Measurements from ENCODE around the gene WSB1. TPM values are rescaled to one million over a fixed set of nuclear protein-coding genes. Genes with fewer than 3 reads are reported as not detected.

WSB1 gene
- total and polyA plus RNA-seq, 5 donors from 2014 or later, result 176 to 280 (median 190) TPM

- H3K9me3 ChIP-seq (ENCODE audit: control insufficient read depth in 2 of 2, low read length in 2 of 2), result no peaks in the 10 kb centered on the region
- DNase-seq, result peak in 1 of 3 donors; percentile 49
- H3K27me3 ChIP-seq (ENCODE audit: control insufficient read depth, insufficient read depth, low read length), result no peaks in the 10 kb centered on the region
- Mint-ChIP-seq H3K4me3 (no peak overlapping the region), H3K27ac (no peak overlapping the region), H3K4me1 (peaks cover 5 to 30% (median 9%) of the 10 kb centered on the region in 4 donors), H3K36me3 (no peaks in the 10 kb centered on the region), H3K27me3 (peaks cover 5% of the 10 kb centered on the region), H3K9me3 (no peaks in the 10 kb centered on the region)
- no peaks in the 10 kb centered on the region for H3K36me3 ChIP-seq (ENCODE audit: control insufficient read depth, insufficient read depth, low read length)
- peaks cover 15% of the 10 kb centered on the region for H3K4me1 ChIP-seq (ENCODE audit: control insufficient read depth, insufficient read depth, low read length, poor library complexity, severe bottlenecking)
- no peak for ATAC-seq (ENCODE audit: low read depth in 2 of 2)
- H3K27ac ChIP-seq (ENCODE audit: insufficient read depth, low read length, poor library complexity, severe bottlenecking), result no peak overlapping the region
- no peak overlapping the region for H3K4me3 ChIP-seq (ENCODE audit: low read depth, low read length)
Observed at GRCh38 chr17:27356091-27356705, 62.3 kb downstream of the WSB1 start.

DNA sequence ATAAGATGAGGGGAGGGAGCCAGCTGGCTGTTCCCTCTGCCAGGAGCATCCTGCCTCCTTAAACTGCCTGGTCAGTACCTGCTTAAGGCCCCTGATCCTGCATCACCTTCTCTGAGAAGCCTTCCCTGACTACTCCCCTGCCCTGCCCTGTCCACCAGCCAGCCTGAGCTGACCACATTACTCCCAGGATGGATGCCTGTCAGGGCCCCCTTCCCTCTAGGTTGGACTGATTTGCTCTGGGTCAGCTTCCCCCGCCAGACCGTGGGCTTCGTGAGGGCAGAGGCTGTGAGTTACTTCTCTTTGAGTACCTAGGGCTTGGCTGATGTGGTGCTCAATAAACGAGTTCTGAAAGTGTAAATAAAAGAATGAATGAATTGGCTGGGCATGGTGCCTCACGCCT lies 63.3 kb downstream of the WSB1 start:
- peaks cover 9% of the 10 kb centered on the region for H3K27me3 Mint-ChIP-seq
- H3K27ac ChIP-seq (ENCODE audit: insufficient read depth, low read length, poor library complexity, severe bottlenecking), result no peak overlapping the region
- DNase-seq (no peak), ATAC-seq (ENCODE audit: low read depth in 2 of 2) (no peak)
- H3K4me3 ChIP-seq (ENCODE audit: low read depth, low read length), result no peak overlapping the region
- H3K27ac Mint-ChIP-seq, result no peak overlapping the region
- no peaks in the 10 kb centered on the region for H3K27me3 ChIP-seq (ENCODE audit: control insufficient read depth, insufficient read depth, low read length)
- no peaks in the 10 kb centered on the region for H3K36me3 Mint-ChIP-seq
- no peaks in the 10 kb centered on the region for H3K36me3 ChIP-seq (ENCODE audit: control insufficient read depth, insufficient read depth, low read length)
- H3K4me3 Mint-ChIP-seq, result peak overlapping the region in 1 of 4 donors; percentile 27
- peaks cover 15% of the 10 kb centered on the region for H3K4me1 ChIP-seq (ENCODE audit: control insufficient read depth, insufficient read depth, low read length, poor library complexity, severe bottlenecking)
- peaks cover 9 to 35% (median 11%) of the 10 kb centered on the region in 4 donors for H3K4me1 Mint-ChIP-seq
- H3K9me3 ChIP-seq (ENCODE audit: control insufficient read depth in 2 of 2, low read length in 2 of 2), result no peaks in the 10 kb centered on the region
- H3K9me3 Mint-ChIP-seq, result no peaks in the 10 kb centered on the region

GRCh38 chr17:27360507-27360906 lies 66.6 kb downstream of the WSB1 start:
- Mint-ChIP-seq H3K9me3 (no peaks in the 10 kb centered on the region), H3K36me3 (no peaks in the 10 kb centered on the region), H3K27me3 (peaks cover 11% of the 10 kb centered on the region), H3K27ac (peak overlapping the region in 2 of 3 donors; percentile 58 to 86), H3K4me3 (no peak overlapping the region), H3K4me1 (peaks cover 2 to 19% (median 5%) of the 10 kb centered on the region in 4 donors)
- ATAC-seq (ENCODE audit: low read depth in 2 of 2) (peak; percentile 21 to 47), DNase-seq (peak in 1 of 3 donors; percentile 34)
- Histone ChIP-seq H3K9me3 (ENCODE audit: control insufficient read depth in 2 of 2, low read length in 2 of 2) (no peaks in the 10 kb centered on the region), H3K4me1 (ENCODE audit: control insufficient read depth, insufficient read depth, low read length, poor library complexity, severe bottlenecking) (no peaks in the 10 kb centered on the region), H3K27me3 (ENCODE audit: control insufficient read depth, insufficient read depth, low read length) (no peaks in the 10 kb centered on the region), H3K27ac (ENCODE audit: insufficient read depth, low read length, poor library complexity, severe bottlenecking) (no peak overlapping the region), H3K4me3 (ENCODE audit: low read depth, low read length) (no peak overlapping the region), H3K36me3 (ENCODE audit: control insufficient read depth, insufficient read depth, low read length) (no peaks in the 10 kb centered on the region)

GRCh38 chr17:27361695-27362094 lies 67.8 kb downstream of the WSB1 start:
- ATAC-seq (ENCODE audit: low read depth in 2 of 2), result no peak
- Histone ChIP-seq H3K4me3 (ENCODE audit: low read depth, low read length) (no peak overlapping the region), H3K9me3 (ENCODE audit: control insufficient read depth in 2 of 2, low read length in 2 of 2) (no peaks in the 10 kb centered on the region), H3K27ac (ENCODE audit: insufficient read depth, low read length, poor library complexity, severe bottlenecking) (no peak overlapping the region), H3K36me3 (ENCODE audit: control insufficient read depth, insufficient read depth, low read length) (no peaks in the 10 kb centered on the region), H3K4me1 (ENCODE audit: control insufficient read depth, insufficient read depth, low read length, poor library complexity, severe bottlenecking) (no peaks in the 10 kb centered on the region), H3K27me3 (ENCODE audit: control insufficient read depth, insufficient read depth, low read length) (no peaks in the 10 kb centered on the region)
- Mint-ChIP-seq H3K36me3 (no peaks in the 10 kb centered on the region), H3K27me3 (peaks cover 11% of the 10 kb centered on the region), H3K27ac (peak overlapping the region in 1 of 3 donors; percentile 36), H3K4me1 (peaks cover 2 to 16% (median 5%) of the 10 kb centered on the region in 4 donors), H3K4me3 (no peak overlapping the region), H3K9me3 (no peaks in the 10 kb centered on the region)
- no peak for DNase-seq

- H3K9me3 Mint-ChIP-seq, result no peaks in the 10 kb centered on the region
Observed at GRCh38 chr17:27362503-27362902, 68.6 kb downstream of the WSB1 start.

GRCh38 chr17:27362909-27363308 lies 69.0 kb downstream of the WSB1 start:
- H3K27me3 ChIP-seq (ENCODE audit: control insufficient read depth, insufficient read depth, low read length), result no peaks in the 10 kb centered on the region
- no peaks in the 10 kb centered on the region for H3K9me3 ChIP-seq (ENCODE audit: control insufficient read depth in 2 of 2, low read length in 2 of 2)
- Mint-ChIP-seq H3K27ac (no peak overlapping the region), H3K9me3 (no peaks in the 10 kb centered on the region), H3K36me3 (no peaks in the 10 kb centered on the region), H3K4me1 (peaks cover 2 to 16% (median 5%) of the 10 kb centered on the region in 4 donors), H3K27me3 (peaks cover 14% of the 10 kb centered on the region), H3K4me3 (no peak overlapping the region)
- H3K36me3 ChIP-seq (ENCODE audit: control insufficient read depth, insufficient read depth, low read length), result no peaks in the 10 kb centered on the region
- H3K4me3 ChIP-seq (ENCODE audit: low read depth, low read length), result no peak overlapping the region
- ATAC-seq (ENCODE audit: low read depth in 2 of 2) (no peak), DNase-seq (no peak)
- H3K4me1 ChIP-seq (ENCODE audit: control insufficient read depth, insufficient read depth, low read length, poor library complexity, severe bottlenecking), result no peaks in the 10 kb centered on the region
- H3K27ac ChIP-seq (ENCODE audit: insufficient read depth, low read length, poor library complexity, severe bottlenecking), result no peak overlapping the region

More at GRCh38 chr17:27362503-27362902, 68.6 kb downstream of the WSB1 start:
- Histone ChIP-seq H3K27ac (ENCODE audit: insufficient read depth, low read length, poor library complexity, severe bottlenecking) (no peak overlapping the region), H3K4me3 (ENCODE audit: low read depth, low read length) (no peak overlapping the region), H3K27me3 (ENCODE audit: control insufficient read depth, insufficient read depth, low read length) (no peaks in the 10 kb centered on the region), H3K9me3 (ENCODE audit: control insufficient read depth in 2 of 2, low read length in 2 of 2) (no peaks in the 10 kb centered on the region), H3K4me1 (ENCODE audit: control insufficient read depth, insufficient read depth, low read length, poor library complexity, severe bottlenecking) (no peaks in the 10 kb centered on the region), H3K36me3 (ENCODE audit: control insufficient read depth, insufficient read depth, low read length) (no peaks in the 10 kb centered on the region)
- DNase-seq (no peak), ATAC-seq (ENCODE audit: low read depth in 2 of 2) (no peak)
- no peak overlapping the region for H3K27ac Mint-ChIP-seq
- no peaks in the 10 kb centered on the region for H3K36me3 Mint-ChIP-seq
- H3K4me1 Mint-ChIP-seq, result peaks cover 2 to 16% (median 5%) of the 10 kb centered on the region in 4 donors
- peaks cover 11% of the 10 kb centered on the region for H3K27me3 Mint-ChIP-seq
- H3K4me3 Mint-ChIP-seq, result no peak overlapping the region

- H3K4me1 Mint-ChIP-seq, result peaks cover 2 to 16% (median 5%) of the 10 kb centered on the region in 4 donors
- Histone ChIP-seq H3K27ac (ENCODE audit: insufficient read depth, low read length, poor library complexity, severe bottlenecking) (no peak overlapping the region), H3K9me3 (ENCODE audit: control insufficient read depth in 2 of 2, low read length in 2 of 2) (no peaks in the 10 kb centered on the region), H3K4me3 (ENCODE audit: low read depth, low read length) (no peak overlapping the region), H3K36me3 (ENCODE audit: control insufficient read depth, insufficient read depth, low read length) (no peaks in the 10 kb centered on the region), H3K4me1 (ENCODE audit: control insufficient read depth, insufficient read depth, low read length, poor library complexity, severe bottlenecking) (no peaks in the 10 kb centered on the region), H3K27me3 (ENCODE audit: control insufficient read depth, insufficient read depth, low read length) (no peaks in the 10 kb centered on the region)
- H3K27me3 Mint-ChIP-seq, result peaks cover 15% of the 10 kb centered on the region
- peaks cover 0 to 2% (median 0%) of the 10 kb centered on the region in 7 donors for H3K9me3 Mint-ChIP-seq
- no peak for DNase-seq
- H3K27ac Mint-ChIP-seq, result no peak overlapping the region
- ATAC-seq (ENCODE audit: low read depth in 2 of 2), result no peak
- H3K36me3 Mint-ChIP-seq, result no peaks in the 10 kb centered on the region
- no peak overlapping the region for H3K4me3 Mint-ChIP-seq
Observed at GRCh38 chr17:27363326-27363725, 69.4 kb downstream of the WSB1 start.

All from CD4-positive, CD25-positive, alpha-beta regulatory T cell (primary cell).